Skeletal muscle cell (primary cell): Measurements from ENCODE around the gene NSFL1C.
A peak's percentile ranks its signal among the peaks of the same experiment; 100 is the strongest.
"Not testable (repeated sequence)": the region's sequence is repeated elsewhere in the genome, so short reads cannot be mapped to it uniquely, and the experiment has no call there.

Experiments used
- DNase-seq: peaks from one replicate; pipeline ENCODE4 v3.0.0-alpha.2; 2010; ENCODE audit warnings: low read depth
- H3K4me3 ChIP-seq: 2 replicates; pipeline ENCODE4 v1.5.1; 2011; ENCODE audit warnings: low read depth, mild to moderate bottlenecking, control low read depth, low read length, moderate library complexity

NSFL1C gene

GRCh38 chr20:1401451-1401907 is 65.2 kb downstream of the NSFL1C start:
- DNase-seq = no peak
- H3K4me3 ChIP-seq = no peak overlapping the region

- not testable (repeated sequence) for H3K4me3 ChIP-seq
- peak; percentile 48 for DNase-seq
Measured at GRCh38 chr20:1399678-1400366, 66.8 kb downstream of the NSFL1C start.

GRCh38 chr20:1398185-1398584 is 68.5 kb downstream of the NSFL1C start:
- DNase-seq, H3K4me3 ChIP-seq: not testable (repeated sequence)

- no peak for DNase-seq
- no peak overlapping the region for H3K4me3 ChIP-seq
Measured at GRCh38 chr20:1397710-1398109, 68.9 kb downstream of the NSFL1C start.

GRCh38 chr20:1396702-1397101 is 69.9 kb downstream of the NSFL1C start:
- no peak overlapping the region for H3K4me3 ChIP-seq
- DNase-seq = no peak

- no peak for DNase-seq
- no peak overlapping the region for H3K4me3 ChIP-seq
Measured at GRCh38 chr20:1396264-1396663, 70.4 kb downstream of the NSFL1C start.

- DNase-seq = no peak
Measured at GRCh38 chr20:1394686-1395085, 72.0 kb downstream of the NSFL1C start.

GRCh38 chr20:1393507-1393882 is 73.2 kb downstream of the NSFL1C start:
- DNase-seq = no peak
- H3K4me3 ChIP-seq = peak overlapping the region; percentile 83

More at GRCh38 chr20:1394686-1395085, 72.0 kb downstream of the NSFL1C start:
- H3K4me3 ChIP-seq = no peak overlapping the region

GRCh38 chr20:1392693-1393506 is 73.7 kb downstream of the NSFL1C start, which contains the start of gene FKBP1A:
Gene FKBP1A, minus strand, starts transcription at chr20:1393054. Its CDS starts 56 bp downstream, at chr20:1392998.
- peak within 1 kb of the TSS; percentile 83 for H3K4me3 ChIP-seq
- DNase-seq = peak; percentile 71

GRCh38 chr20:1392443-1392692 is 74.3 kb downstream of the NSFL1C start:
- peak overlapping the region; percentile 83 for H3K4me3 ChIP-seq
- DNase-seq = no peak
